Hair follicular keratinocyte (primary cell): ENCODE results near the gene MAD2L2. TPM values are rescaled to one million over a fixed set of nuclear protein-coding genes. Genes with fewer than 3 reads are reported as not detected.

Experiments used
- total RNA-seq: library from RNA; depleted of rRNA; stranded (reverse); fragments of >200 nt; gene quantifications from 2 replicates; pipeline ENCODE4 v1.2.3, GENCODE V29; 2015

The MAD2L2 gene
- 62.5 and 71.8 TPM in 2 replicates for total RNA-seq

GRCh38 chr1:11681071-11681771, at the start of gene MAD2L2:
Gene MAD2L2, minus strand, starts transcription at chr1:11681148. Its CDS starts 547 bp downstream, at chr1:11680601.

GRCh38 chr1:11691302-11691914, 10.5 kb upstream of the MAD2L2 start, which contains the start of gene DRAXIN:
Gene DRAXIN, plus strand, starts transcription at chr1:11691710. Its CDS starts 14,549 bp downstream, at chr1:11706259.

GRCh38 chr1:11654137-11654938, 26.6 kb downstream of the MAD2L2 start, which contains the start of the genes FBXO2 and FBXO44:
Gene FBXO2, minus strand, starts transcription at chr1:11654429. Its CDS starts 89 bp downstream, at chr1:11654340.
Gene FBXO44, plus strand, starts transcription at chr1:11654877. Its CDS starts 959 bp downstream, at chr1:11655836.

Other genes with a start within 250 kb of the MAD2L2 start
- not detected in 2 replicates for gene DISP3, start 202.0 kb downstream of the MAD2L2 start, total RNA-seq
- gene FBXO2, start 26.7 kb downstream of the MAD2L2 start, total RNA-seq: 28.9 and 61.7 TPM in 2 replicates
- 12.7 and 13.9 TPM in 2 replicates for gene FBXO44, start 26.3 kb downstream of the MAD2L2 start, total RNA-seq
- gene FBXO6, start 16.9 kb downstream of the MAD2L2 start, total RNA-seq: 13.4 and 16.9 TPM in 2 replicates
- not detected in 2 replicates for gene DRAXIN, start 10.6 kb upstream of the MAD2L2 start, total RNA-seq
- gene AGTRAP, start 55.0 kb upstream of the MAD2L2 start, total RNA-seq: 151 and 193 TPM in 2 replicates
- not detected in 2 replicates for gene C1orf167, start 81.0 kb upstream of the MAD2L2 start, total RNA-seq
- 13.3 and 19.4 TPM in 2 replicates for gene MTHFR, start 124.8 kb upstream of the MAD2L2 start, total RNA-seq
- 7.9 and 9.3 TPM in 2 replicates for gene CLCN6, start 125.0 kb upstream of the MAD2L2 start, total RNA-seq
- gene NPPA, start 166.6 kb upstream of the MAD2L2 start, total RNA-seq: not detected in 2 replicates
- not detected in 2 replicates for gene NPPB, start 177.8 kb upstream of the MAD2L2 start, total RNA-seq
- 68.7 and 71.7 TPM in 2 replicates for gene KIAA2013, start 245.3 kb upstream of the MAD2L2 start, total RNA-seq